ENCODE results near the gene NR1D1. TPM values are rescaled to one million over a fixed set of nuclear protein-coding genes. Genes with fewer than 3 reads are reported as not detected.

NR1D1 gene
- total RNA-seq, 1 experiment from 2014 or later: 63.7 TPM

GRCh38 chr17:40058865-40059264 lies 41.5 kb downstream of the NR1D1 start:
- intact Hi-C loops (cut with micrococcal nuclease): no loop called here
- ChIA-PET POLR2A (interaction anchor here (1.6 kb wide), 1 partner anchor 42 kb away, joined by 4 read pairs; the partner anchor contains the start of gene NR1D1), CTCF (interaction anchor here (1.3 to 1.6 kb wide), 2 partner anchors 17 to 23 kb away, joined by 4 to 7 read pairs; no protein-coding TSS in a partner anchor), RAD21 (ENCODE audit: low non-redundant PET in 1 of 2, low total read pairs in 2 of 2, uncharacterized antibody in 2 of 2, unreplicated experiment in 2 of 2) (no interaction called here)
- Histone ChIP-seq H3K9me3 (ENCODE audit: control insufficient read depth in 1 of 2, insufficient read depth in 1 of 2, low read depth in 1 of 2, low read length in 2 of 2) (no peaks in the 10 kb centered on the region), H3K4me3 (replicated peaks in 1 of 2; ENCODE audit: low read depth in 1 of 2, low read length in 2 of 2) (no peak overlapping the region), H4K20me1 (ENCODE audit: insufficient read depth) (no peaks in the 10 kb centered on the region), H3K27me3 (ENCODE audit: insufficient read depth, low read length) (no peaks in the 10 kb centered on the region), H3K79me2 (ENCODE audit: insufficient read depth, low read length) (peaks cover 4% of the 10 kb centered on the region), H2AFZ (ENCODE audit: low read depth, low read length, poor library complexity, severe bottlenecking) (no peak overlapping the region), H3K4me2 (ENCODE audit: low read length) (no peak overlapping the region), H3K27ac (ENCODE audit: low read depth, low read length) (no peak overlapping the region), H3K9me2 (ENCODE audit: insufficient read depth) (no peaks in the 10 kb centered on the region), H3K36me3 (ENCODE audit: control insufficient read depth in 1 of 2, insufficient read depth in 2 of 2, low read length in 2 of 2) (no peaks in the 10 kb centered on the region), H3K4me1 (ENCODE audit: control insufficient read depth in 1 of 2, insufficient read depth in 2 of 2, low read length in 2 of 2) (peaks cover 9 to 19% of the 10 kb centered on the region in 2 experiments), H3K9ac (ENCODE audit: low read length) (no peak overlapping the region)
- BruUV-seq (replicated peaks): no TSS peak
- no peak for TF ChIP-seq SIN3A (IDR thresholded peaks at IDR 0.05; ENCODE audit: low read depth)
- TF ChIP-seq, protein P1, sequence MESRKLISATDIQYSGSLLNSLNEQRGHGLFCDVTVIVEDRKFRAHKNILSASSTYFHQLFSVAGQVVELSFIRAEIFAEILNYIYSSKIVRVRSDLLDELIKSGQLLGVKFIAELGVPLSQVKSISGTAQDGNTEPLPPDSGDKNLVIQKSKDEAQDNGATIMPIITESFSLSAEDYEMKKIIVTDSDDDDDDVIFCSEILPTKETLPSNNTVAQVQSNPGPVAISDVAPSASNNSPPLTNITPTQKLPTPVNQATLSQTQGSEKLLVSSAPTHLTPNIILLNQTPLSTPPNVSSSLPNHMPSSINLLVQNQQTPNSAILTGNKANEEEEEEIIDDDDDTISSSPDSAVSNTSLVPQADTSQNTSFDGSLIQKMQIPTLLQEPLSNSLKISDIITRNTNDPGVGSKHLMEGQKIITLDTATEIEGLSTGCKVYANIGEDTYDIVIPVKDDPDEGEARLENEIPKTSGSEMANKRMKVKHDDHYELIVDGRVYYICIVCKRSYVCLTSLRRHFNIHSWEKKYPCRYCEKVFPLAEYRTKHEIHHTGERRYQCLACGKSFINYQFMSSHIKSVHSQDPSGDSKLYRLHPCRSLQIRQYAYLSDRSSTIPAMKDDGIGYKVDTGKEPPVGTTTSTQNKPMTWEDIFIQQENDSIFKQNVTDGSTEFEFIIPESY (IDR thresholded peaks at IDR 0.05; ENCODE audit: extremely low read depth, insufficient replicate concordance, low read length): no peak
- TF ChIP-seq CBX3 (IDR thresholded peaks at IDR 0.05; ENCODE audit: low read depth): no peak
- no peak for TF ChIP-seq ELF1 (IDR thresholded peaks at IDR 0.05; ENCODE audit: borderline replicate concordance, low read depth)
- no peak for DNase-seq (ENCODE audit: low read depth, low spot score)
- no peak for ATAC-seq

GRCh38 chr17:40058186-40058784 lies 42.1 kb downstream of the NR1D1 start:
- no peaks in the 10 kb centered on the region for H3K27me3 ChIP-seq (ENCODE audit: insufficient read depth, low read length)
- intact Hi-C loops (cut with micrococcal nuclease): no loop called here
- RAD21 ChIA-PET (ENCODE audit: low non-redundant PET in 1 of 2, low total read pairs in 2 of 2, uncharacterized antibody in 2 of 2, unreplicated experiment in 2 of 2): no interaction called here
- H3K4me2 ChIP-seq (ENCODE audit: low read length): no peak overlapping the region
- no peaks in the 10 kb centered on the region for H4K20me1 ChIP-seq (ENCODE audit: insufficient read depth)
- no peak overlapping the region for H3K4me3 ChIP-seq (replicated peaks in 1 of 2; ENCODE audit: low read depth in 1 of 2, low read length in 2 of 2)
- no TSS peak for BruUV-seq (replicated peaks)
- ATAC-seq: no peak
- H3K36me3 ChIP-seq (ENCODE audit: control insufficient read depth in 1 of 2, insufficient read depth in 2 of 2, low read length in 2 of 2): no peaks in the 10 kb centered on the region
- H3K27ac ChIP-seq (ENCODE audit: low read depth, low read length): no peak overlapping the region
- H3K9me2 ChIP-seq (ENCODE audit: insufficient read depth): no peaks in the 10 kb centered on the region
- H3K4me1 ChIP-seq (ENCODE audit: control insufficient read depth in 1 of 2, insufficient read depth in 2 of 2, low read length in 2 of 2): peaks cover 11 to 15% of the 10 kb centered on the region in 2 experiments
- no peak for DNase-seq (ENCODE audit: low read depth, low spot score)
- no peak overlapping the region for H3K9ac ChIP-seq (ENCODE audit: low read length)
- no peak overlapping the region for H2AFZ ChIP-seq (ENCODE audit: low read depth, low read length, poor library complexity, severe bottlenecking)
- no peaks in the 10 kb centered on the region for H3K9me3 ChIP-seq (ENCODE audit: control insufficient read depth in 1 of 2, insufficient read depth in 1 of 2, low read depth in 1 of 2, low read length in 2 of 2)
- POLR2A ChIA-PET: interaction anchor here (1.6 kb wide), 1 partner anchor 42 kb away, joined by 4 read pairs; the partner anchor contains the start of gene NR1D1
- H3K79me2 ChIP-seq (ENCODE audit: insufficient read depth, low read length): peaks cover 10% of the 10 kb centered on the region
- CTCF ChIA-PET: interaction anchor here (1.3 kb wide), 1 partner anchor 23 kb away, joined by 4 read pairs; no protein-coding TSS in a partner anchor
- TF ChIP-seq SP1 (IDR thresholded peaks at IDR 0.05; ENCODE audit: low read depth) (no peak), SIN3A (IDR thresholded peaks at IDR 0.05; ENCODE audit: low read depth) (no peak), CTCF (IDR thresholded peaks at IDR 0.05 in 2 of 3, conservative IDR thresholded peaks at IDR 0.05 in 1 of 3; ENCODE audit: borderline replicate concordance in 1 of 3, insufficient read depth in 1 of 3, low read depth in 2 of 3, low read length in 2 of 3) (no peak), REST (IDR thresholded peaks at IDR 0.05; ENCODE audit: low read depth) (no peak), ZNF274 (IDR thresholded peaks at IDR 0.05; ENCODE audit: low read depth, low read length) (no peak), CEBPB (IDR thresholded peaks at IDR 0.05; ENCODE audit: low read depth) (no peak), RAD21 (IDR thresholded peaks at IDR 0.05; ENCODE audit: low read depth) (no peak), ZFX (IDR thresholded peaks at IDR 0.05) (no peak)
